ENCODE data around the gene ATXN7L3. TPM values are rescaled to one million over a fixed set of nuclear protein-coding genes. Genes with fewer than 3 reads are reported as not detected.

ATXN7L3 gene
- polyA plus RNA-seq, 4 donors: 63.4 to 70.7 (median 67.5) TPM

DNA sequence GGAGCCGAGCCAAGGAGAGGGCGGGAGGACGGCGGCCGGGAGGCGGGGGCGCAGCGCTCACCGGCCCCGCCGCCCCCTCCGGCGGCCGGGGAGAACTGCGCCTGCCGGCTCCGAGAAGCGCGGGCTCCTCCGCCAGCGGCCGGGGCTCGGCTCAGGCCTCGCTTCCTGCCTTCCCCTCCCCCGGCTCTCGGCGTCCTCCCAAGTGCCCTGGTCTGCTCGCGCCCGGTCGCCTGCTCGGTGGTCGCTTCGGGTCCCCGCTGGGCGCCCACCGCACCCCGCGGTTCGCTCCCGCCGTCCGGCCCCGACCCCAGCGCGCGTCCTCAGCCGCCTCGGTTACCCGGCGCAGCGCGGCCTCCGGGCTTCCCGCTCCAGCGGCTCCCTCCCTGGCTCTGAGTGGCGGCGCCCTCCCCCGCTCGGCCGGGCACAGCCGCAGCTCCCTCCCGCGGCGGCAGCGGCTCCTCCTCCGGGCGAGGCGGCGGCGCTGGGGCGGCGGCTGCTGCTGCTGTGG, 19.5 kb upstream of the ATXN7L3 start:
- peak in 1 of 4 donors; percentile 41 for DNase-seq (ENCODE audit: low read depth in 4 of 4, low spot score in 2 of 4)

DNA sequence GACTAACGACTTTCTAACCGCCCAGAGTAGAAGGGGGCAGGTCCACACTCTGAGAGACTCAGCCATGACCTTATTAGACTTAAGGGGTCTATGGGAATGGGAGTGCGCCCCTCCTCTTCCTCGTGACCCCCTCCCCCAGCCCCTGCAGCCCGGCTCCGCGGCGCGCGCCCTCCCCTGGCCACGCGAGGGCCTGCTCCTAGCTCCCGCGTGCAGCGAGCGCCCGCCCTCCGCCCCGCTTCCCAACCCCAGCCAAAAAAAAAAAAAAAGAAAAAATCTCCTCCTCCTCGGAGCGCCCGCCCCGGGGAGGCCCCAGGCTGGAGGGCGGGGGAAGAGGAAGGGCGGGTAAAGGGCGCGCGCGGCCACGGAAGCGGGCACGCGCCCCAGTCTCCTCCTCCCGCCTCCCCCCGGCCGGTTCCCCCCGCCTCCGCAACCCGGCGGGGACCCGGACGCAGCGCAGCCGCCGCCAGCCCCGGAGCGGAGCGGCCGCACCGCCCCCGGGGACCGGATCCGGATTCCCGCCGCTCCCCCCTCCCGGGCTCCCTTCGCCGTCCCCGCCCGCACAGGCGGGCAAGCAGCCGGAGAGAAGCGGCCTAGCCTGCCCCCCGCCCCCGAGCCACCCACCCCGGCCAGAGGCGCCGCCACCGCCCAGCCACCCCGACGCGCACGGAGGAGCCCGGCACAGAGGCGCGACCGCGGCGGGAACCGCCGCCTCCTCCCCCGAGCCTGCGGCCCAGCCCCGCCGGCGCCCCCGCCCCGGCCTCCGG, 18.8 kb upstream of the ATXN7L3 start:
- peak in 1 of 4 donors; percentile 81 for DNase-seq (ENCODE audit: low read depth in 4 of 4, low spot score in 2 of 4)

DNA sequence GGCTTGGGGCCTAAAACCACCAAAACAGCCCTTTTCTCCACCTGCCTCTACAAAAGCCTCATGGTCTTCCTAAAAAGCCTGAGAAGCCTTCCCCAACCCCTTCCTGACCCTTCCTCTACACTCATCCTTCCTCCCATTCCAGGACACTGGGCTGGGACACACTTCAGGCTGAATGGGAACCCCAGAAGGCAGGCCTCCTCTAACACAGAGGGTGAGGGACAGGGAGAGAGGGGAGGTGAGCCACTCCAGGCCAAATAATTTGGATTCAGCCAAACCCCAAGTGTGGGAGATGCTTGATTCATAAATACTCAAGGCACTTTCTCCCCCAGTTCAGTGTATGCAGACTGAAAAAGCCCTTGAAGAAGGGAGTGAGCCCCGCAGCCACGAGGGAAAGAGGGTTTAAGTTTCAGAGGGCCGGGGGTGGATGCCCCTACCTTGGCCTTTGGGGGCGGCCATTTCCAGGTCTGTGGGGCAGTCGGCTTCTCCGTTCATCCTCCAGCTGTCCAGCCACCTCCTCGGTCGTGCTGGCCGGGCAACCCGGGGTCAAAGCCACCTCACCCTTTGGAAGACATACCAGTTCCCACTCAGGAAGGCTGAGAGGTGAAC, 18.2 kb upstream of the ATXN7L3 start:
- DNase-seq (ENCODE audit: low read depth in 4 of 4, low spot score in 2 of 4): no peak

DNA sequence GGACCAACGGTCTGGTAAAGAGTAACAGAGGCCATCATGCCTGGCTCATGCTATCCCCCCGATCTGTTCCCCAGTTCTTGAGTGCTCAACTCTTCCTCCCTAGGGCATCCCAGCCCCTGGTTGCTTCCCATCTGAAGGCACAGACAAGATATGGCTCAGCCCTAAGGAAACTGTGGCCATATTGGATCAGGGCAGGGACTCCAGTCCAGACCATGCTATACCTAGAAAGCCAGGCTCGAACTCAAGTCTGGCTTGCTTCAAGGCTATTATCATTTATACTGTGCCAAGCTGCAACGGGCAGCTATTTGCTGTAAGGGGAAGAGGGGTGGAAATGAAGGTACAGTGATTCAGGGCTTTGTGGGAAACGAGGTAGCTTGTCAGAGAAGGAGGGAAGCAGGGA, 17.0 kb upstream of the ATXN7L3 start:
- DNase-seq (ENCODE audit: low read depth in 4 of 4, low spot score in 2 of 4): no peak

DNA sequence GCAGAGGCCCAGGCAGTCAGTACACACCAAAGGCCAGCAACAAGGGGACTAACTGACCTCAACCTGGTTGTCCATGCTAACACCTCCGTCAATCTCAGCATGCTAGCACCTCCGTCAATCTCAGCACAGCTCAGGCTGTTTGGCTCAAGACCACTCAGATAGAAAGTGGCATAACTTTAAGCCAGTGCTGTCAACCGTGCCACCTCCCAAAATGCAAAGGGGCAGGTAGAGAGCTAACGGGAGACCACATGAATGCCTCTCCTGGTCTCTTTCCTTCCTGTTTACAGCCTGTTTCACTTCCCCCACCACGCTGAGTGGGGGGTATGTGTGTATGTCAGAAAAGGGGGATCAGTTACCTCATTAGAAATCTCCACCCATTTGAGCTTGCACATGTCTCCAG, 16.5 kb upstream of the ATXN7L3 start:
- no peak for DNase-seq (ENCODE audit: low read depth in 4 of 4, low spot score in 2 of 4)

- no peak for DNase-seq (ENCODE audit: low read depth in 4 of 4, low spot score in 2 of 4)
Observed at GRCh38 chr17:44214896-44215295, 15.2 kb upstream of the ATXN7L3 start.

DNA sequence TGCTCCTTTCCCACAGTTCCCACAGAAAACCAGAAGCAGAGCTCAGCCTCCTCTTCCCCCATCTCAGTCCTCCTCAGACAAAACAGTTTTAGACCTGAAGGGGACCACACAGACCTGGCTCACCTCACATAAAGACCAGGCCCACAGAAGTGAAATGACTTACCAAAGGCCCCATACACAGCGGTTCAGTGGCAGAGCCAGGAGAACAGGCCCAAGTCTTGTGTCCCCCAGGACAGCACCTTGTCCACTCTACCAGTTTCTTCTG, 14.5 kb upstream of the ATXN7L3 start:
- DNase-seq (ENCODE audit: low read depth in 4 of 4, low spot score in 2 of 4): no peak

DNA sequence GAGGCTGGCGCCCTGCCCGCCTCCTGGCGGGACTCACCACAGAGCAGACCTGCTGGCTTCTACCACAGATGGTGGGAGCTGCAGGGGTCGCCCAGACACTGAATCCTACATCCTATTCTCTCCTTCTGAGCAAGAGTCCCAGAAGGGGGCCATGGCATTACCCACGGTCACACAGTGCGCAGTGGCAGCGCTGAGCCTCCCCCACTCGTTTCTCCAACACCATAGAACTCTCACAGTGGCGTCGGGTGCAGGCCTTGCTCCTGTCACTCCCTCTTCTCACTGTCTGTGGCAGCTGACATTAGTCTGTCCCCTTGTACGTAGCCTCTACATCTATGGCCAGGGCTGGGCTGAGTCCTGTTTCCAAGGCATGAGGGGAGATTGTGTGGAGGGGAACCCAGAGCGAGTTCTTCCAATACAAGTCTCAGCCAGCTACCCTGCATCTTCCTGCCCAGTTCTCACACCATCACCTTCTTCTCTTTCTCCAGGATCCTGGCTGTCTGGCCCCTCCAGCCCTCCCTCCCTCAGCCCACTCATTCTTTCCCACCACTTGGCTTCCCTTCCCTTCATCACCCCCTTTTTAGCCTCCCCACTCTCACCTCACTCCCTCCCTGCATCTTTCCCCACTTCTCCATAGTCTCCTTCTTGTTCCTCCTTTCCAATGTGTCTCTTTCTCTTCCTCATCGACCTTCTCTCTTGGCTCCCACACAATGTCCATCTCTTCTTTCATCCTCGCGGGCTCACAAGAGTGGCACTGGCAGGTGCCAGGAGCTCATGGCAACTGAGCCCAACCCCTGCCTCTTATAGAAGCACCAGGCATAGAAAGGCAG, 13.9 kb upstream of the ATXN7L3 start:
- no peak for DNase-seq (ENCODE audit: low read depth in 4 of 4, low spot score in 2 of 4)

- DNase-seq (ENCODE audit: low read depth in 4 of 4, low spot score in 2 of 4): no peak
Observed at GRCh38 chr17:44212507-44213402, 13.1 kb upstream of the ATXN7L3 start.

- no peak for DNase-seq (ENCODE audit: low read depth in 4 of 4, low spot score in 2 of 4)
Observed at GRCh38 chr17:44211281-44212265, 11.9 kb upstream of the ATXN7L3 start.

DNA sequence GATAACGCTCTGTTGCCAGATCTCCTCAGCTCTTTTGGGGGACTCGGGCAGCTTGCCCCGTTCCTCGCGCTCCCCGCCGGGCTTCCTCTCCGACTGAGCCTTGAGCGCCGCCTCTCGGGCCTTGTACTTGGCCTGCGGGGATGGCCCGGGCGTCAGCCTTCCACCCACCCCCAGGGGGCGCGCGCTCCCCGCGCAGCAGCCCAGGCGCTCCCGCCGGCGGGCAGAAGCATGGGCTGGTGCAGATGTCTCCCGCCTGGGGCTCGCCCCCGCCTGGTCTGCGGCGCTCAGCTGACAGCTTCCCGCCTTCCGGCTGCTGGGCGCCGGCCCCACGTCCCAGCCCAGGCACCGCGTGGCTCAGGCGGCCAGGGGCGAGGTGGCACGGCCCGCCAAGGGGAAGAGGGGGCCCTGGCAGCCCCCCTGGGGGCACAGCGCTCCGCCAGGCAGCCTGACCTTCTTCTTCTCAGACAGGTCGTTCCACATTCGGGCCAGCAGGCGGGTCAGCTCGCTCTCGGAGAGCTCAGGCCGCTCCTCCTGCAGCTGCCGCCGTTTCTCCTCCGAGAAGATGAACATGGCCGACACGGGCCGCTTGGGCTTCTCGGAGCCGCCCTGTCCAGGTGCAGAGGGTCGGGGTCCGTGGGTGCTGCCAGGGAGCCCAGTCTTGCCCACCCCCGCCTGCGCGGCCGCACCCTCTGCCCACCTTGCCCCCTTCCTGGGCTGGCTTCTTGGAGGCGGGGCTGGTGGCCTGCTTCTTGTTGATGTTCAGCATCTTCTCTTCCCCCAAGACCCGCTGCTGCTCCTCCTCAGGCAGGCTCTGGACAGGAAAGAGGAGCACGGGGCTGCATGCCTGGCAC, 10.9 kb upstream of the ATXN7L3 start:
- peak in 1 of 4 donors; percentile 48 for DNase-seq (ENCODE audit: low read depth in 4 of 4, low spot score in 2 of 4)

- no peak for DNase-seq (ENCODE audit: low read depth in 4 of 4, low spot score in 2 of 4)
Observed at GRCh38 chr17:44209786-44210341, 10.2 kb upstream of the ATXN7L3 start.

DNA sequence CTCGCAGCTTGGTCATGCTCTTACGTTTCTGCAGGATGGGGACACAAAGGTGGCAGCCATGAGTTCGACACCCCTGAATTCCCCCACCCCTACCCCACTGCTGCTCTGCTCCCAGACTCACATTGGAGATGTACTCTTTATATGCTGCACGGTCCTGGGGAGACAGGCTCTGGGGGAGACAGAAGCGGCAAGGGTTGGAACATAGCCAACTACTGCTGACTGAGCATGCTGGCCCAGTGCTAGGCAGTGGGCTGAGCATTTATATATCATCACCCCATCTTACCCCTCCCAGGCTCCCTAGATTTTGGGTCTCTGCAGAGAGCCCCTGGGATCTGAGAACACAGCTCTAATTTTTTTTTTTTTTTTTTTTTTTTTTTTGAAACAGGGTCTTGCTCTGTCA, 8.1 kb upstream of the ATXN7L3 start:
- DNase-seq (ENCODE audit: low read depth in 4 of 4, low spot score in 2 of 4): no peak

- no peak for DNase-seq (ENCODE audit: low read depth in 4 of 4, low spot score in 2 of 4)
Observed at GRCh38 chr17:44207319-44207718, 7.6 kb upstream of the ATXN7L3 start.

DNA sequence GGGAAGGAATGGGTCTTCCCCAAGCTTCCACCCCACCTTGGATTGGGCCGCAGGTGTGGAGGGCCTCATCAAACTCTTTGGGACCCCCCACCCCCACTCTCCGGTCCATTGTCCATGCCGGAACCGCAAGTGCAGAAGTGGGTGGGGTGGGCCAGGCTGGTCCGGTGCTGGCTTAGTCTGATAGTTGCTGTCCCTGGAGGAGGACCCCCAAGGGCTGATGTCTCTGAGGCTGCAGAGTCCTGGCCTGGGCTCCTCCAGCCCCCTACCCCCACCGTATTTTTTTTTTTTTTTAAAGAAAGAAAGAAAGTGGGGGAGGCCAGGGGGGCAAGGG, 7.1 kb upstream of the ATXN7L3 start:
- DNase-seq (ENCODE audit: low read depth in 4 of 4, low spot score in 2 of 4): no peak

GRCh38 chr17:44205962-44206824, 6.5 kb upstream of the ATXN7L3 start:
- DNase-seq (ENCODE audit: low read depth in 4 of 4, low spot score in 2 of 4): no peak

GRCh38 chr17:44204441-44204882, 4.8 kb upstream of the ATXN7L3 start:
- DNase-seq (ENCODE audit: low read depth in 4 of 4, low spot score in 2 of 4): no peak
